ENCODE results near the gene ACADL. TPM values are rescaled to one million over a fixed set of nuclear protein-coding genes. Genes with fewer than 3 reads are reported as not detected.

The ACADL gene
- total and polyA plus RNA-seq, 4 donors, result 1.9 to 22.3 (median 15.2) TPM

DNA sequence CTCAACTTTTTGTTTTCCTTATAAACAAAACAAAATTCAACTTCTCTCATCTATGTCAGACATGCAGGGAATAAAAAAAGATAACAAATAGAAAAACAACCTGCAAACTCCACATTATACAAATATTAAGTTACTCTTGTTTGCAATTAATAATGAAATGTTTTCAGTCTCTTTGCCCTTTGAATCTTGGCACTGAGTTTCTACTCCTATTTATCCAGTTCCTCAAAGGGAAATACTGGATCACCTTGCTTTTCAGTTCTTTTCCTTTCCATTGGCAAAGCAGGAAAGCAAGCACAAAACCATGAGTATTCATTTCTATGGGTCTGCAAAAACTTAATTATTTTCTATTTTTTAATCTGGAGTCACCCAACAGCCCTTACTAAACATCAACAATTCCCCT, 77.6 kb downstream of the ACADL start:
- no peak for TF ChIP-seq HNF4G (IDR thresholded peaks at IDR 0.05)
- no peak for TF ChIP-seq EGR1 (IDR thresholded peaks at IDR 0.05; ENCODE audit: low read depth in 2 of 2)
- peak; percentile 25 for TF ChIP-seq SP1 (IDR thresholded peaks at IDR 0.05)
- no peak for TF ChIP-seq NR2F2 (IDR thresholded peaks at IDR 0.05)
- no peak for TF ChIP-seq JUND (IDR thresholded peaks at IDR 0.05)
- TF ChIP-seq RXRA (IDR thresholded peaks at IDR 0.05), result no peak
- TF ChIP-seq, protein P1, sequence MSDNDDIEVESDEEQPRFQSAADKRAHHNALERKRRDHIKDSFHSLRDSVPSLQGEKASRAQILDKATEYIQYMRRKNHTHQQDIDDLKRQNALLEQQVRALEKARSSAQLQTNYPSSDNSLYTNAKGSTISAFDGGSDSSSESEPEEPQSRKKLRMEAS (IDR thresholded peaks at IDR 0.05), result no peak
- TF ChIP-seq, protein P2, sequence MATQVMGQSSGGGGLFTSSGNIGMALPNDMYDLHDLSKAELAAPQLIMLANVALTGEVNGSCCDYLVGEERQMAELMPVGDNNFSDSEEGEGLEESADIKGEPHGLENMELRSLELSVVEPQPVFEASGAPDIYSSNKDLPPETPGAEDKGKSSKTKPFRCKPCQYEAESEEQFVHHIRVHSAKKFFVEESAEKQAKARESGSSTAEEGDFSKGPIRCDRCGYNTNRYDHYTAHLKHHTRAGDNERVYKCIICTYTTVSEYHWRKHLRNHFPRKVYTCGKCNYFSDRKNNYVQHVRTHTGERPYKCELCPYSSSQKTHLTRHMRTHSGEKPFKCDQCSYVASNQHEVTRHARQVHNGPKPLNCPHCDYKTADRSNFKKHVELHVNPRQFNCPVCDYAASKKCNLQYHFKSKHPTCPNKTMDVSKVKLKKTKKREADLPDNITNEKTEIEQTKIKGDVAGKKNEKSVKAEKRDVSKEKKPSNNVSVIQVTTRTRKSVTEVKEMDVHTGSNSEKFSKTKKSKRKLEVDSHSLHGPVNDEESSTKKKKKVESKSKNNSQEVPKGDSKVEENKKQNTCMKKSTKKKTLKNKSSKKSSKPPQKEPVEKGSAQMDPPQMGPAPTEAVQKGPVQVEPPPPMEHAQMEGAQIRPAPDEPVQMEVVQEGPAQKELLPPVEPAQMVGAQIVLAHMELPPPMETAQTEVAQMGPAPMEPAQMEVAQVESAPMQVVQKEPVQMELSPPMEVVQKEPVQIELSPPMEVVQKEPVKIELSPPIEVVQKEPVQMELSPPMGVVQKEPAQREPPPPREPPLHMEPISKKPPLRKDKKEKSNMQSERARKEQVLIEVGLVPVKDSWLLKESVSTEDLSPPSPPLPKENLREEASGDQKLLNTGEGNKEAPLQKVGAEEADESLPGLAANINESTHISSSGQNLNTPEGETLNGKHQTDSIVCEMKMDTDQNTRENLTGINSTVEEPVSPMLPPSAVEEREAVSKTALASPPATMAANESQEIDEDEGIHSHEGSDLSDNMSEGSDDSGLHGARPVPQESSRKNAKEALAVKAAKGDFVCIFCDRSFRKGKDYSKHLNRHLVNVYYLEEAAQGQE (IDR thresholded peaks at IDR 0.05), result no peak
- peak; percentile 45 to 68 for TF ChIP-seq HNF4A (conservative IDR thresholded peaks at IDR 0.05)
- no peak for TF ChIP-seq FOXA2 (IDR thresholded peaks at IDR 0.05)
- no peak for TF ChIP-seq TAF1 (conservative IDR thresholded peaks at IDR 0.05)
- peak in 1 of 2 donors; percentile 11 for TF ChIP-seq RAD21 (IDR thresholded peaks at IDR 0.05)
- no peak for TF ChIP-seq FOXA1 (IDR thresholded peaks at IDR 0.05)
- no peak for TF ChIP-seq YY1 (IDR thresholded peaks at IDR 0.05)
- Histone ChIP-seq H3K36me3 (ENCODE audit: control insufficient read depth in 4 of 4, insufficient read depth in 3 of 4, low read depth in 1 of 4, low read length in 3 of 4) (peaks cover 2 to 27% (median 11%) of the 10 kb centered on the region in 4 donors), H3K9ac (ENCODE audit: low read depth in 1 of 2, low read length in 2 of 2) (peak overlapping the region in 1 of 2 donors; percentile 19)

More for the DNA sequence above, 77.6 kb downstream of the ACADL start:
- no peak for DNase-seq (ENCODE audit: low spot score)
- Histone ChIP-seq H3K27ac (ENCODE audit: low read depth in 1 of 2, low read length in 2 of 2) (peak overlapping the region in 1 of 2 donors; percentile 4), H3K4me3 (ENCODE audit: low read depth in 1 of 3, low read length in 3 of 3) (no peak overlapping the region), H3K9me3 (ENCODE audit: control insufficient read depth in 4 of 4, low read length in 3 of 4) (no peaks in the 10 kb centered on the region), H3K27me3 (ENCODE audit: control insufficient read depth in 4 of 4, insufficient read depth in 4 of 4, low read length in 3 of 4) (no peaks in the 10 kb centered on the region), H3K4me1 (ENCODE audit: control insufficient read depth in 4 of 4, insufficient read depth in 4 of 4, low read length in 3 of 4) (peaks cover 1 to 12% (median 8%) of the 10 kb centered on the region in 4 donors)

Small RNAs within 50 kb of the gene (small RNA-seq; reads per million reads assigned to genes)
- gene RF00019, result not detected

Other genes starting within 250 kb of the ACADL start
- 10 to 100 TPM; 23.9 to 50.1 TPM for gene RPE, start 222.8 kb downstream of the ACADL start, total RNA-seq
- gene RPE, start 222.8 kb downstream of the ACADL start, polyA plus RNA-seq, result 10 to 100 TPM; 12.3 to 14.5 TPM
- 10 to 100 TPM; 18.3 to 31.6 TPM for gene KANSL1L, start 54.0 kb downstream of the ACADL start, total RNA-seq
- gene KANSL1L, start 54.0 kb downstream of the ACADL start, polyA plus RNA-seq, result 1 to 10 TPM; 2.1 to 4.4 TPM
- gene MYL1, start 89.7 kb upstream of the ACADL start, total RNA-seq, result not detected
- gene MYL1, start 89.7 kb upstream of the ACADL start, polyA plus RNA-seq, result not detected